Thyroid gland (tissue), 4 donors: Measurements from ENCODE around the gene CCDC148.

ENCODE experiments used
- POLR2A ChIP-seq, 2 donors: fragments of 450-650 bp; IDR thresholded peaks; one replicate each; pipeline ENCODE4 v1.6.1; 2017; ENCODE audit warnings: antibody characterized with exemption in 2 of 2, mild to moderate bottlenecking in 2 of 2, moderate library complexity in 1 of 2
- TF ChIP-seq, protein P1 (sequence below), 6 experiments: fragments of 200-600 bp in 3 of 6; fragments of 450-650 bp in 3 of 6; sonication (generic) in 3 of 6; IDR thresholded peaks; one replicate each; pipeline ENCODE4 v1.5.1; 2016 to 2019; ENCODE audit warnings: antibody characterized with exemption in 6 of 6, mild to moderate bottlenecking in 2 of 6, inconsistent platforms in 1 of 6, moderate library complexity in 1 of 6

DNA sequence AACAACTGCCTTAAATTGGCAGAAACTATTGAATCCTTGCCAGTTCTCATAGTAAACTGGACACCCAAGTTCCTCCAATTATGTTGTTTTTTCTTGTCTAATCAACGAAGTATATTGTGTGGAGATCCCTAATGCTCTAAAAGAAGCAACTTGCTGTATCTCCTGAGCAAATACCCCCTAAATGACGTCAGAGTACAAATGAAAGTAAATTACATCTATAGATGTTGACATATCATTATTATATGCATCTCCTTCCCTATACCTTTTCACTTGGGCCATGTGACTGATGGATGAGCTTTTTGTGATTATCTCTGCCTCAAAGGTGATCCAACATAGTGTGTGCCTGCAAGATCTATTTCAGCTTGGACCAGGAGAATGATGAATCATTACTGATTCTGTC, 159.4 kb downstream of the CCDC148 start:
- TF ChIP-seq, protein P1, sequence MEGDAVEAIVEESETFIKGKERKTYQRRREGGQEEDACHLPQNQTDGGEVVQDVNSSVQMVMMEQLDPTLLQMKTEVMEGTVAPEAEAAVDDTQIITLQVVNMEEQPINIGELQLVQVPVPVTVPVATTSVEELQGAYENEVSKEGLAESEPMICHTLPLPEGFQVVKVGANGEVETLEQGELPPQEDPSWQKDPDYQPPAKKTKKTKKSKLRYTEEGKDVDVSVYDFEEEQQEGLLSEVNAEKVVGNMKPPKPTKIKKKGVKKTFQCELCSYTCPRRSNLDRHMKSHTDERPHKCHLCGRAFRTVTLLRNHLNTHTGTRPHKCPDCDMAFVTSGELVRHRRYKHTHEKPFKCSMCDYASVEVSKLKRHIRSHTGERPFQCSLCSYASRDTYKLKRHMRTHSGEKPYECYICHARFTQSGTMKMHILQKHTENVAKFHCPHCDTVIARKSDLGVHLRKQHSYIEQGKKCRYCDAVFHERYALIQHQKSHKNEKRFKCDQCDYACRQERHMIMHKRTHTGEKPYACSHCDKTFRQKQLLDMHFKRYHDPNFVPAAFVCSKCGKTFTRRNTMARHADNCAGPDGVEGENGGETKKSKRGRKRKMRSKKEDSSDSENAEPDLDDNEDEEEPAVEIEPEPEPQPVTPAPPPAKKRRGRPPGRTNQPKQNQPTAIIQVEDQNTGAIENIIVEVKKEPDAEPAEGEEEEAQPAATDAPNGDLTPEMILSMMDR (IDR thresholded peaks at IDR 0.05): no peak
- TF ChIP-seq POLR2A (IDR thresholded peaks at IDR 0.05): no peak
